Upper lobe of left lung (tissue), 6 donors: ENCODE results near the gene ANXA6. TPM values are rescaled to one million over a fixed set of nuclear protein-coding genes. Genes with fewer than 3 reads are reported as not detected.

Experiments used
- ATAC-seq, 2 donors: fragments of 200-7000 bp; cut with Tn5 transposase; one replicate each; pipeline ENCODE4 v1.9.1; 2022; ENCODE audit warnings: mild to moderate bottlenecking in 2 of 2, moderate library complexity in 2 of 2; ENCODE audit not compliant: low FRiP score in 2 of 2
- DNase-seq, 2 donors: peaks; one replicate each; pipeline ENCODE4 v3.0.0-alpha.2; 2019 to 2020
- H3K27ac ChIP-seq, 4 donors: fragments of 200-600 bp; sonication (generic); one replicate each; pipeline ENCODE4 v1.5.1; 2016 to 2019
- H3K27me3 ChIP-seq, 4 donors: fragments of 200-600 bp; sonication (generic); one replicate each; pipeline ENCODE4 v1.5.1; 2017 to 2019
- H3K36me3 ChIP-seq, 4 donors: fragments of 200-600 bp; sonication (generic); one replicate each; pipeline ENCODE4 v1.5.1; 2016 to 2019
- H3K4me1 ChIP-seq, 4 donors: fragments of 200-600 bp; sonication (generic); one replicate each; pipeline ENCODE4 v1.5.1; 2018 to 2019
- H3K4me3 ChIP-seq, 4 donors: fragments of 200-600 bp; sonication (generic); one replicate each; pipeline ENCODE4 v1.5.1; 2017 to 2019; ENCODE audit warnings: mild to moderate bottlenecking in 2 of 4, moderate library complexity in 1 of 4
- H3K9me3 ChIP-seq, 4 donors: fragments of 200-600 bp; sonication (generic); one replicate each; pipeline ENCODE4 v1.5.1; 2018 to 2019
- CTCF ChIP-seq, 6 experiments: fragments of 450-650 bp in 4 of 6; fragments of 200-600 bp in 2 of 6; sonication (generic) in 2 of 6; IDR thresholded peaks; one replicate each; pipeline ENCODE4 v1.5.1; 2016 to 2019; ENCODE audit warnings: antibody characterized with exemption in 6 of 6
- EP300 ChIP-seq, 4 donors: sonication (generic); formaldehyde crosslinking; IDR thresholded peaks; one replicate each; pipeline ENCODE4 v1.5.1; 2017; ENCODE audit warnings: antibody characterized with exemption in 4 of 4, control low read depth in 2 of 4
- POLR2A ChIP-seq, 4 donors: fragments of 450-650 bp; IDR thresholded peaks; one replicate each; pipeline ENCODE4 v1.5.1; 2016 to 2017; ENCODE audit warnings: antibody characterized with exemption in 4 of 4, mild to moderate bottlenecking in 2 of 4
- POLR2AphosphoS5 ChIP-seq, 2 donors: sonication (generic); formaldehyde crosslinking; IDR thresholded peaks; one replicate each; pipeline ENCODE4 v1.5.1; 2017; ENCODE audit warnings: antibody characterized with exemption in 2 of 2
- WGBS, 2 donors: methylation state at CpG; one replicate each; pipeline ENCODE4 v1.1.5; 2017 to 2018; 5-methylcytosine and 5-hydroxymethylcytosine counted together
- total RNA-seq, 6 donors: library from RNA; depleted of rRNA in 4 of 6; stranded (reverse); fragments of >200 nt in 4 of 6; gene quantifications; one replicate each; pipeline versions ENCODE4 v1.1.0 to v1.2.1, GENCODE V29; 2016 to 2021
- donor health status: DM: no; HTN: no; CAD: no; lungs with moderate emphysema.
- donor health status: DM: no; HTN: yes; CAD: no; lungs with severe emphysema.

ANXA6 gene
- total RNA-seq, 6 donors from 2014 or later: 68.5 to 176 (median 84.5) TPM

GRCh38 chr5:151051931-151052608, 105.5 kb downstream of the ANXA6 start:
- no peaks in the 10 kb centered on the region for H3K9me3 ChIP-seq
- H3K27ac ChIP-seq: peak overlapping the region; percentile 39 to 77 (median 71)
- H3K27me3 ChIP-seq: no peaks in the 10 kb centered on the region
- H3K36me3 ChIP-seq: peaks cover 13 to 91% (median 69%) of the 10 kb centered on the region in 4 donors
- WGBS, 2 donors: 72 to 73% methylated on average over 6 to 10 of the region's 10 CpGs
- no peak overlapping the region for H3K4me3 ChIP-seq
- DNase-seq (no peak), ATAC-seq (peak in 1 of 2 donors; percentile 6)
- H3K4me1 ChIP-seq: peaks cover 11 to 27% (median 24%) of the 10 kb centered on the region in 4 donors
- no peak for TF ChIP-seq POLR2A (IDR thresholded peaks at IDR 0.05)
- no peak for TF ChIP-seq POLR2AphosphoS5 (IDR thresholded peaks at IDR 0.05)
- TF ChIP-seq EP300 (IDR thresholded peaks at IDR 0.05): no peak
- TF ChIP-seq CTCF (IDR thresholded peaks at IDR 0.05): no peak

DNA sequence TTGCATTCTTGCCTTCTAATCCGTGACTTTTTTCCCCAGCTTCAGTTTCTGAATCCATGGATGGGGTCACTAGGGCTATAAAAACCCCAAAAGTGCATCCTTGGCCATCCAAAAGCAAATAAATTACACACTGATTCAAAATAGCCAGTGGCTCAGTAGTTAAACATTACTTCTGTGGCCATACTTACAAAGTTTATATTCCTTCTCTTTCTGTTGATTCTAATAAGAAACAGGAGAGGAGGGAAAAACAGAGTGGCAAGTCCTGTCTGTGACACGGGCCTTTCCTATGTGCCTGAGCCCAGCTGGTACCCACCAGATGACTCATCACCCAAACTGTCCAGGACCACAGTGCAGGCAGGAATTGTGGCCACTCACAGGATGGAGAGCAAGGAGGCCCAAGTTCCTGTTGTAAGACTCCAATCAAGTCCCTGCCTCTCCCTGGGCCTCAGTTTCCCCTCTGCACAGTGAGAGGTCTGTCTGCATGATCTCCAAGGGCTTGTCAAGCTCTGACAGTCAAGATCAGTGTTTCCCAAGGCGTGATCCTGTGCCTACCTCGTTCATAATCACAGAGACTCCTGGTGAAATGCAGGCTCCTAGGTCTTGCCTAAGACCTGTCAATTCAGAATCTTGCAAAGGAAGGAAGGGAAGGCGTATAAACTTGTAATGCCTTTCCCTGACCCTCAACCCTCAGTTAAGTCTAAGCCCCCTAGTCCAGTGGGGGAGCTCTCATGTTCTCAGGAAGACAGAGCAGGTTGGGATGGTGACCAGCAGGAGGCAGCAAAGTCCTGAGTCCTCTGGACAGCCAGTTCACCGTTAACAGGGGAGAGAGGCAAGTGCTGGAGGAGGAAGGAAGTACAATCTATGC, 106.3 kb downstream of the ANXA6 start:
- DNase-seq (peak in 1 of 2 donors; percentile 86), ATAC-seq (peak; percentile 84 to 88)
- H3K4me1 ChIP-seq: peaks cover 11 to 19% (median 16%) of the 10 kb centered on the region in 4 donors

More for the DNA sequence above, 106.3 kb downstream of the ANXA6 start:
- TF ChIP-seq POLR2AphosphoS5 (IDR thresholded peaks at IDR 0.05) (no peak), EP300 (IDR thresholded peaks at IDR 0.05) (no peak), CTCF (IDR thresholded peaks at IDR 0.05) (peak; percentile 83 to 92 (median 89)), POLR2A (IDR thresholded peaks at IDR 0.05) (no peak)
- H3K27me3 ChIP-seq: no peaks in the 10 kb centered on the region
- H3K4me3 ChIP-seq: no peak overlapping the region
- H3K36me3 ChIP-seq: peaks cover 13 to 91% (median 67%) of the 10 kb centered on the region in 4 donors
- H3K27ac ChIP-seq: peak overlapping the region in 3 of 4 donors; percentile 69 to 77 (median 73)
- WGBS, 2 donors: 58 to 63% methylated on average over 6 of the region's 6 CpGs
- H3K9me3 ChIP-seq: no peaks in the 10 kb centered on the region

Other genes with a start within 250 kb of the ANXA6 start
- gene GPX3, start 137.2 kb downstream of the ANXA6 start, total RNA-seq: 1,000 to 10,000 TPM in 4 of 6 donors, 100 to 1,000 TPM in 2; 876 to 1,536 (median 1,027) TPM
- 100 to 1,000 TPM; 109 to 166 (median 130) TPM for gene TNIP1, start 76.7 kb downstream of the ANXA6 start, total RNA-seq
- 100 to 1,000 TPM in 3 of 6 donors, 10 to 100 TPM in 3; 61.0 to 119 (median 92.6) TPM for gene CCDC69, start 66.3 kb upstream of the ANXA6 start, total RNA-seq
- gene GM2A, start 95.4 kb upstream of the ANXA6 start, total RNA-seq: 100 to 1,000 TPM in 1 of 6 donors, 10 to 100 TPM in 5; 27.2 to 129 (median 59.0) TPM
- not detected for gene SLC36A3, start 146.0 kb upstream of the ANXA6 start, total RNA-seq
- gene SLC36A2, start 189.8 kb upstream of the ANXA6 start, total RNA-seq: not detected